KBM-7 (cell line): ENCODE results near the gene HDGFL2.
A peak's percentile ranks its signal among the peaks of the same experiment; 100 is the strongest.

Source experiments
- DNase-seq: peaks from one replicate; pipeline ENCODE4 v3.0.0-alpha.2; 2015
- in situ Hi-C: fragments of 300-500 bp; cut with MboI; formaldehyde crosslinking; loops from 2 replicates; pipeline ENCODE4 v1.14.3; 2020; ENCODE audit warnings: low sequenced_read_pairs, low pct_unique_long_range_greater_than_20kb, mixed read lengths

Gene HDGFL2

GRCh38 chr19:4506449-4507149 lies 34.5 kb downstream of the HDGFL2 start:
- in situ Hi-C loops = no loop called here
- DNase-seq = no peak

DNA sequence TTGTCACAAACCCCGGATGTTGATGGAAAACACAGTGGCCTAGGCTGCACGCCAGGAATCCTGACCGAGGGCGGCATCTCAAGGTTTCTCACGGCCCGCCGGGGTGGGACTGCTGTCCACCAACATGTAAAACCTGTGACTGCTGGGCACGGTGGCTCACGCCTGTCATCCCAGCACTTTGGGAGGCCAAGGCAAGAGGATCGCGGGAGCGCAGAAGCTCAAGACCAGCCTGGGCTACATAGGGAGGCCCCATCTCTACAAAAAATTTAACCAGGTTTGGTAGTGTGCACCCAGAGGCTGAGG lies 35.0 kb downstream of the HDGFL2 start:
- in situ Hi-C loops = no loop called here
- no peak for DNase-seq

DNA sequence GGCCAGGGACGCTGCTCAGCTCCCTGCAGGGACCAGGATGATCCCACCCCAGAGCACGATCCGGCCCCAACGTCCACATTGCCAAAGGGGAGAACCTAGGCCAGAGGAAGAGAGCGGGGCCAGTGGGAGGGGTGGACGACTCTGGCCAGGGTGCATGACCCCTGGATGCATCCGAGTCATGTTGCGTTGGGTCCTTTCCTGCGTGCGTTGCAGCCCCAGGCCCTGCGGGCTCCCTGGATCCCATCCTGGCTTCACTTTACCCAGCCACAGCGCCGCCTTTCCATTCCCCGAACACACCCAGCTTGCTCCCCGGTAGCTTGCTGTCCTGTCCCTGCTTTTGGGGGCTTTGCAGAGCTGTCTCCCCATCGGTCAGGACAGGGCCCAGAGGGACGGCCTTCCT lies 35.7 kb downstream of the HDGFL2 start:
- no peak for DNase-seq
- in situ Hi-C loops = no loop called here

DNA sequence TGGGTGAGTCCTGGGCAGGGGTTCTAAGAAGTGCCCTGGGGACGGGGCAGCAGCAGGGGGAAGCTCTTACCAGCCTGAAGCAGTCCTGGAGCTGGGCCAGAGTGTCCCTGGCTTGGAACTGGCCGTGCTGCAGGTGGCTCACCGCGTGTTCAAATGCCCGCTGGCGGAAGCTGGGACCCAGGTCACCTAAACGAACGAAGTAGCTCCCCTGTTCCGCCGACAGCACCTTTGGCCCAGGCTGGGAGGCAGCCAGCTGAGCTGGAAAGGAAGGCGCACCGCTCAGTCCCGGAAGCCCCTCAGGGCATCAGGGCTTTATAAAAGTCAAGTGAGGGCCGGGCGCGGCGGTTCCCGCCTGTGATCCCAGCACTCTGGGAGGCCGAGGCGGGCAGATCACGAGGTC lies 36.6 kb downstream of the HDGFL2 start:
- no peak for DNase-seq
- in situ Hi-C loops = no loop called here

DNA sequence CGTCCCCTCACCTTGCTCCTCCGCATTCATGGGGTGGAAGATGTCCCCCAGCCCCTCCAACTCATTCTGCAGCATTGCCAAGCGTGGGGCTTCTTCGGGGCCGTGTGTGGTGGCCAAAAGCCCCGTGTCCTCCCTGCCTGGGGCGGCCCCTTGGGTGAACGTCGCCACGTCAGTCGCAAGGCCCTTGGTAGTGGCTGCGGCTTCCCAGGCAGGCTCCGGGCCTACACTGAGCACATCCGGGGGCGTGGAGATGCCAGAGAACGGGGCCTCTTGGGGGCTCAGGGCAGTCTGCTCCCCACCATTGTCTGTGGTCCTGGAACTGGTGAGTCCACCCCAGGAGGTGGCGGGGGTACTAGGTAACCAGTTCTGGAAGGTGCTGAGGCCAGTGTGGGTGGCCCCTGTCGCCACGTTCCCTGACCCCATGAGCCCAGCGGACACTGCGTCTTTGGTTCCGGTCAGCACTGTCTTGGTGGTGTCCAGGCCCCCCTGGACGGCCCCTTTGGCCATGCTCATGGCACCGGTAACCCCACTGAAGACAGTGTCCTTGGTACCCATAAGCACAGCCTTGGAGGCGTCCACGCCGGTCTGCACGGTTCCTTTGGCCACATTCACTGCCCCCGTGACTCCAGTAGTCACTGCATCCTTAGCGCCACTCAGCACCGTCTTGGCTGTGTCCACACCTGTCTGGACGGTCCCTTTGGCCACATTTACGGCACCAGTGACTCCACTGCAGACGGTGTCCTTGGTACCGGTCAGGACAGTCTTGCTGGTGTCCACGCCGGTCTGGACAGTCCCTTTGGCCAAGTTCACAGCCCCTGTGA lies 38.5 kb downstream of the HDGFL2 start:
- no peak for DNase-seq
- in situ Hi-C loops = no loop called here

GRCh38 chr19:4511300-4512054 lies 39.4 kb downstream of the HDGFL2 start:
- in situ Hi-C loops = no loop called here
- DNase-seq = no peak

GRCh38 chr19:4512070-4512469 lies 40.0 kb downstream of the HDGFL2 start:
- in situ Hi-C loops = no loop called here
- no peak for DNase-seq

- in situ Hi-C loops = no loop called here
- no peak for DNase-seq
Measured at GRCh38 chr19:4513248-4513647, 41.2 kb downstream of the HDGFL2 start.

GRCh38 chr19:4515732-4516131 lies 43.6 kb downstream of the HDGFL2 start:
- no peak for DNase-seq
- in situ Hi-C loops = no loop called here

GRCh38 chr19:4516199-4516938 lies 44.3 kb downstream of the HDGFL2 start:
- in situ Hi-C loops = no loop called here
- DNase-seq = no peak

- in situ Hi-C loops = no loop called here
- DNase-seq = no peak
Measured at GRCh38 chr19:4516939-4517300, 44.8 kb downstream of the HDGFL2 start.

- in situ Hi-C loops = no loop called here
- DNase-seq = no peak
Measured at GRCh38 chr19:4517451-4518057, 45.5 kb downstream of the HDGFL2 start.

DNA sequence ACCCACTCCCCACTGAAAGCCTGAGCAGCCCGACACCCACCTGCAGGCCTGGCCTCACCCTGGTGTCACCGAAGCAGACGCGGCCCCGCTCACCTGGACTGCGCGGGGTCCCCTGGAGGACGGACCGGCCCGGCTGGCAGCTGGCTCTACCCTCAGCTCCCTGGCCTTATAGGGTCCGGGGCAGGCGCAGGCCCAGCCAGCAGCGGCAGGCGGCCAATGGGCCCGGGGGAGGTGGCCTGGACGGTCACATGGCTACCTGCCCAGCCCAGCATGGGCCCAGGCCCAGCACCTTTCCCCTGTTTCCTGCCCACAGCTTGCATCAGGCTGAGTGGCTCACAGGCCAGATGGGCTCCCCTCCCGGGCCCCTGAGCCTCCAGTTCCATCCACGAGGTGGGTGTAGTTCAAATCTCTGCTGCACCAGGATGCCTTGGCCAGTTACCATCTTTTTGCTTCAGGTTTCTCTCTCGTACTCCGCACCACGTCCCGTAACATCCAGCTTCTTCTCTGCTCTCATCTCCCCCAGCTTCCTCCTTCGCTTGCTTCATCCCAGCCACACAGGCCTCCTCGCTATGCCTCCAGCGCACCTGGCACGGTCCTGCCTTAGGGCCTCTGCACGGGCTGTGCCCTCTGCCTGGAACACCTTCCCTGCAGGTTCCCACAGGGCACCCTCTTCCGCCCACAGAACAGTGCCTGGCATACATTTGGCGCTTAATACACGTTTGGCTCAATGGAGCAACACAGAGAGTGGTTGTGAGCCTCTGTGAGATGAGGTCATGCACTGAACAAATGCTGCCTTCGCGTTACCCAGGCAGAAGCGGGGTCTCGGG lies 46.5 kb downstream of the HDGFL2 start, which contains the start of gene PLIN4:
TSS of gene PLIN4 (minus strand) at position 142 of the 827 bp plus-strand sequence. CDS start 214 bp downstream, outside the sequence.
- in situ Hi-C loops = no loop called here
- no peak for DNase-seq

GRCh38 chr19:4519172-4519496 lies 47.0 kb downstream of the HDGFL2 start:
- DNase-seq = no peak
- in situ Hi-C loops = no loop called here

- DNase-seq = peak; percentile 25
- in situ Hi-C loops = no loop called here
Measured at GRCh38 chr19:4519521-4520277, 47.6 kb downstream of the HDGFL2 start.

- in situ Hi-C loops = no loop called here
- DNase-seq = no peak
Measured at GRCh38 chr19:4521170-4521887, 49.2 kb downstream of the HDGFL2 start.

DNA sequence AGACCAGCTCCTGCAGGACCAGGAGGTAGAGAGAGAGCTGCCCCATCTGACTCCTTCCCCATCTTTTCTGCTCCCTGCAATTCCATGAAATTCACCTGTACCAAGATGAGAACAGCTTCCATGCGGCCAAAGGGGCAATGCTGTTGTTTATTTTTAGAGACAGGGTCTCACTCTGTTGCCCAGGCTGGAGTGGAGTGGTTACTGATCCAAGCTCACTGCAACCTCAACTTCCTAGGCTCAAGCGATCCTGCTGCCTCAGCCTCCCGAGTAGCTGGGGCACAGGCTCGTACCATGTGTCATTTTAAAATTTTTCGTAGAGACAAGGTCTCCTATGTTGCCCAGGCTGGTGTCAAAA lies 49.8 kb downstream of the HDGFL2 start:
- DNase-seq = no peak
- in situ Hi-C loops = no loop called here
